ENCODE data around the gene HOXC6. TPM values are rescaled to one million over a fixed set of nuclear protein-coding genes. Genes with fewer than 3 reads are reported as not detected.

HOXC6 gene
- total and polyA plus RNA-seq, 10 of the 15 experiments (the other 5 are each of a cell fraction or from before 2014, with no cell fraction given): 0.02 to 0.55 (median 0.45) TPM; not detected in 4

DNA sequence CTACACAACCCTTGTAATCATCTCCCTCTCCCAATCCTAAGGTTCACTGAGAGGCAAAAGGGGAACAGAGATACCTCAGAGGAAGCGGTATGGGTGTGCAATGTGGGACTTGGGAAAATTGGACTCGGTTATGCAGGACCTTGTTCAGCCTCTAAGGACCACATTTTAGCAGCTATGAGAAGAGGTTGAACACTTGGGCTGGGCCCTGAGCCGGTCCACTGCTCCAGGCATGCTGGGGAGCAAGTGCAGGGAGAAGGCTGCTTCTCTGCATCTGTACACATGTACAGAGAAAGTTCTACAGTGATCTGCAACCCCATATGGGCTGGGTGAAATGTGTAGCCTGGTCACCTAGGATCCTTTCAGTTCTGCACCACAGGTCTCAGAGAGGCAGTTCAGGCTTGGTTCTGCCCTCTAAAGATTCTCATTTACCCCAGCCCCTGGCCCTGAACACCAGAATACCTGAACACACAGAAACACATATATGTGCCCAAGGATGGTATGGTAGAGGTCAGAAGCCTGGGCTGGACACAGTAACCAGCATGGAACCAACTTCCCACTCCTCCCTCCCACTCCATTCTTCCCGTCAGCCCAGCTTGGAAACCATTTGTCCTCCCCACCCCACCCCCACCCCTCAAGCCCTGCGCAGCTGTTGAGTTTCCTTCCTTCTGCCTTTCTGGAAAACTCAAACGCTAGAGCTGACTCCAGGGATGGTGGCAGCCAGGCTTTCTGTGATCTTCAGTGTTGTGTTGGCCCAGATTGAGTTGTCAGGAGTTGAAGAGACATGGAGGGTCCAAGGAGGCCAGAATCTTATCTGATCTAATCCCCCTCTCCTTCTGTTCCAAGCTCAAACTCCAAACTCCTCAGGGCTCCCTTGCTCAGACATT, 15.0 kb downstream of the HOXC6 start:
- POLR2A ChIA-PET: interaction anchor here (2.3 kb wide), 1 partner anchor 11 kb away, joined by 8 read pairs; the partner anchor contains the start of gene HOXC4
- BruUV-seq (replicated peaks): no TSS peak
- Histone ChIP-seq H3K36me3 (ENCODE audit: control insufficient read depth in 2 of 2, insufficient read depth in 2 of 2, low read length in 1 of 2) (no peaks in the 10 kb centered on the region), H3K4me3 (no peak overlapping the region), H3K9me3 (replicated peaks; ENCODE audit: control insufficient read depth, insufficient read depth, low read length) (no peaks in the 10 kb centered on the region; the same call in 2 of the 3 replicates), H4K20me1 (ENCODE audit: control insufficient read depth, insufficient read depth) (no peaks in the 10 kb centered on the region), H2AFZ (ENCODE audit: control insufficient read depth, low read depth, low read length) (no peak overlapping the region), H3K27me3 (replicated peaks in 1 of 2; ENCODE audit: control insufficient read depth in 2 of 2, insufficient read depth in 2 of 2, low read length in 1 of 2) (peaks cover 5 to 11% of the 10 kb centered on the region in 2 experiments; a peak in 3 of 4 replicates), H3K27ac (ENCODE audit: control insufficient read depth, insufficient read depth) (no peak overlapping the region), H3K4me1 (ENCODE audit: control insufficient read depth, insufficient read depth, low read length) (no peaks in the 10 kb centered on the region), H3K4me2 (ENCODE audit: control insufficient read depth, insufficient read depth) (no peak overlapping the region), H3K79me2 (ENCODE audit: control insufficient read depth, insufficient read depth, low read length) (no peaks in the 10 kb centered on the region), H3K9ac (ENCODE audit: control insufficient read depth, insufficient read depth, low read length) (no peak overlapping the region)
- no peak for DNase-seq (ENCODE audit: low read depth, low spot score)
- RAD21 ChIA-PET (ENCODE audit: unreplicated experiment): interaction anchor here (2.3 kb wide), 1 partner anchor 10 kb away, joined by 10 read pairs; the partner anchor contains the start of gene HOXC5
- TF ChIP-seq, protein P1, sequence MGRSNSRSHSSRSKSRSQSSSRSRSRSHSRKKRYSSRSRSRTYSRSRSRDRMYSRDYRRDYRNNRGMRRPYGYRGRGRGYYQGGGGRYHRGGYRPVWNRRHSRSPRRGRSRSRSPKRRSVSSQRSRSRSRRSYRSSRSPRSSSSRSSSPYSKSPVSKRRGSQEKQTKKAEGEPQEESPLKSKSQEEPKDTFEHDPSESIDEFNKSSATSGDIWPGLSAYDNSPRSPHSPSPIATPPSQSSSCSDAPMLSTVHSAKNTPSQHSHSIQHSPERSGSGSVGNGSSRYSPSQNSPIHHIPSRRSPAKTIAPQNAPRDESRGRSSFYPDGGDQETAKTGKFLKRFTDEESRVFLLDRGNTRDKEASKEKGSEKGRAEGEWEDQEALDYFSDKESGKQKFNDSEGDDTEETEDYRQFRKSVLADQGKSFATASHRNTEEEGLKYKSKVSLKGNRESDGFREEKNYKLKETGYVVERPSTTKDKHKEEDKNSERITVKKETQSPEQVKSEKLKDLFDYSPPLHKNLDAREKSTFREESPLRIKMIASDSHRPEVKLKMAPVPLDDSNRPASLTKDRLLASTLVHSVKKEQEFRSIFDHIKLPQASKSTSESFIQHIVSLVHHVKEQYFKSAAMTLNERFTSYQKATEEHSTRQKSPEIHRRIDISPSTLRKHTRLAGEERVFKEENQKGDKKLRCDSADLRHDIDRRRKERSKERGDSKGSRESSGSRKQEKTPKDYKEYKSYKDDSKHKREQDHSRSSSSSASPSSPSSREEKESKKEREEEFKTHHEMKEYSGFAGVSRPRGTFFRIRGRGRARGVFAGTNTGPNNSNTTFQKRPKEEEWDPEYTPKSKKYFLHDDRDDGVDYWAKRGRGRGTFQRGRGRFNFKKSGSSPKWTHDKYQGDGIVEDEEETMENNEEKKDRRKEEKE (IDR thresholded peaks at IDR 0.05): no peak
- TF ChIP-seq ZZZ3 (IDR thresholded peaks at IDR 0.05; ENCODE audit: control insufficient read depth, insufficient read length, low read depth) (no peak), HDAC2 (IDR thresholded peaks at IDR 0.05) (no peak), POLR2AphosphoS2 (IDR thresholded peaks at IDR 0.05; ENCODE audit: low read depth, low read length) (no peak), NBN (IDR thresholded peaks at IDR 0.05) (no peak)
- TF ChIP-seq, protein P2, sequence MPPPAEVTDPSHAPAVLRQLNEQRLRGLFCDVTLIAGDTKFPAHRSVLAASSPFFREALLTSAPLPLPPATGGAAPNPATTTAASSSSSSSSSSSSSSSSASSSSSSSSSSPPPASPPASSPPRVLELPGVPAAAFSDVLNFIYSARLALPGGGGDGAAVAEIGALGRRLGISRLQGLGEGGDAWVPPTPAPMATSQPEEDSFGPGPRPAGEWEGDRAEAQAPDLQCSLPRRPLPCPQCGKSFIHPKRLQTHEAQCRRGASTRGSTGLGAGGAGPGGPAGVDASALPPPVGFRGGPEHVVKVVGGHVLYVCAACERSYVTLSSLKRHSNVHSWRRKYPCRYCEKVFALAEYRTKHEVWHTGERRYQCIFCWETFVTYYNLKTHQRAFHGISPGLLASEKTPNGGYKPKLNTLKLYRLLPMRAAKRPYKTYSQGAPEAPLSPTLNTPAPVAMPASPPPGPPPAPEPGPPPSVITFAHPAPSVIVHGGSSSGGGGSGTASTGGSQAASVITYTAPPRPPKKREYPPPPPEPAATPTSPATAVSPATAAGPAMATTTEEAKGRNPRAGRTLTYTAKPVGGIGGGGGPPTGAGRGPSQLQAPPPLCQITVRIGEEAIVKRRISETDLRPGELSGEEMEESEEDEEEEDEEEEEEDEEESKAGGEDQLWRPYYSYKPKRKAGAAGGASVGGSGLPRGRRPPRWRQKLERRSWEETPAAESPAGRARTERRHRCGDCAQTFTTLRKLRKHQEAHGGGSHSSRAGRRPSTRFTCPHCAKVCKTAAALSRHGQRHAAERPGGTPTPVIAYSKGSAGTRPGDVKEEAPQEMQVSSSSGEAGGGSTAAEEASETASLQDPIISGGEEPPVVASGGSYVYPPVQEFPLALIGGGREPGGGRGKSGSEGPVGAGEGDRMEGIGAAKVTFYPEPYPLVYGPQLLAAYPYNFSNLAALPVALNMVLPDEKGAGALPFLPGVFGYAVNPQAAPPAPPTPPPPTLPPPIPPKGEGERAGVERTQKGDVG (CRISPR knock-in tag; IDR thresholded peaks at IDR 0.05): no peak
- SMC1A ChIA-PET (ENCODE audit: uncharacterized antibody, unreplicated experiment): no interaction called here
- intact Hi-C loops (cut with micrococcal nuclease; ENCODE audit: unreplicated experiment) (no loop called here), in situ Hi-C loops (cut with MboI) (no loop called here)
- ATAC-seq: no peak
- FAIRE-seq: no peak
- 28% methylated on average over 6 of the region's 6 CpGs for WGBS (ENCODE audit: insufficient coverage, insufficient replicate concordance, low lambda C conversion rate, missing lambda C conversion rate)
- CTCF ChIA-PET: interaction anchor here (2.7 to 4.5 kb wide), 2 partner anchors 8 to 11 kb away, joined by 8 to 16 read pairs; partner anchors contain the start of gene HOXC5

Measured in GM12878 (cell line).